ENCODE data around the gene AP1M1.
A peak's percentile ranks its signal among the peaks of the same experiment; 100 is the strongest.

Gene AP1M1

GRCh38 chr19:16235811-16236652 lies 38.3 kb downstream of the AP1M1 start:
- Histone ChIP-seq H3K36me3 (peaks cover 46% of the 10 kb centered on the region), H3K9me3 (no peaks in the 10 kb centered on the region), H3K27me3 (no peaks in the 10 kb centered on the region), H3K4me3 (ENCODE audit: low read depth in 1 of 2, low read length in 1 of 2) (no peak overlapping the region), H3K27ac (peak overlapping the region; percentile 90), H3K4me1 (ENCODE audit: control insufficient read depth in 1 of 2, insufficient read depth in 1 of 2, low read depth in 1 of 2, low read length in 1 of 2) (peaks cover 46 to 51% of the 10 kb centered on the region in 2 experiments)
- TF ChIP-seq, protein P1, sequence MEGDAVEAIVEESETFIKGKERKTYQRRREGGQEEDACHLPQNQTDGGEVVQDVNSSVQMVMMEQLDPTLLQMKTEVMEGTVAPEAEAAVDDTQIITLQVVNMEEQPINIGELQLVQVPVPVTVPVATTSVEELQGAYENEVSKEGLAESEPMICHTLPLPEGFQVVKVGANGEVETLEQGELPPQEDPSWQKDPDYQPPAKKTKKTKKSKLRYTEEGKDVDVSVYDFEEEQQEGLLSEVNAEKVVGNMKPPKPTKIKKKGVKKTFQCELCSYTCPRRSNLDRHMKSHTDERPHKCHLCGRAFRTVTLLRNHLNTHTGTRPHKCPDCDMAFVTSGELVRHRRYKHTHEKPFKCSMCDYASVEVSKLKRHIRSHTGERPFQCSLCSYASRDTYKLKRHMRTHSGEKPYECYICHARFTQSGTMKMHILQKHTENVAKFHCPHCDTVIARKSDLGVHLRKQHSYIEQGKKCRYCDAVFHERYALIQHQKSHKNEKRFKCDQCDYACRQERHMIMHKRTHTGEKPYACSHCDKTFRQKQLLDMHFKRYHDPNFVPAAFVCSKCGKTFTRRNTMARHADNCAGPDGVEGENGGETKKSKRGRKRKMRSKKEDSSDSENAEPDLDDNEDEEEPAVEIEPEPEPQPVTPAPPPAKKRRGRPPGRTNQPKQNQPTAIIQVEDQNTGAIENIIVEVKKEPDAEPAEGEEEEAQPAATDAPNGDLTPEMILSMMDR (IDR thresholded peaks at IDR 0.05), result no peak

DNA sequence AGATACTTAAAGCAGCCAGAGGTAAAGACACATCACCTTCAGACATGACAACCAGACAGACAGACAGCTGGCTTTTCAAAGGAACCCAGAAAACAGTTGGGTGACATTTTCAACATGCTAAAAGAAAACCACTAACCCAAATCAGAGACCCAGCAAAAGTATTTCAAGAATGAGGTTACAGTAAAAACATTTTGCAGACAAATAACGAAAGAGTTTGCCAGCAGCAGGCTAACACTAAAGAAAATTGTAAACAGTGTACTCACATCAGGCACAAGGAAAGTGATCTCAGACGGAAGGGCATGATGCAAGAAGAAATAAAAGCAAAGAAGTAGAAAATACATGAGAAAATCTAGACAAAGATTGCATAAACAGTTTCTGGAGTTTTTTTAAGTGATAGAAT lies 46.4 kb downstream of the AP1M1 start:
- peak overlapping the region; percentile 11 for H3K27ac ChIP-seq
- peaks cover 17 to 23% of the 10 kb centered on the region in 2 experiments for H3K4me1 ChIP-seq (ENCODE audit: control insufficient read depth in 1 of 2, insufficient read depth in 1 of 2, low read depth in 1 of 2, low read length in 1 of 2)
- H3K27me3 ChIP-seq, result no peaks in the 10 kb centered on the region
- no peaks in the 10 kb centered on the region for H3K9me3 ChIP-seq
- no peaks in the 10 kb centered on the region for H3K36me3 ChIP-seq
- no peak overlapping the region for H3K4me3 ChIP-seq (ENCODE audit: low read depth in 1 of 2, low read length in 1 of 2)
- TF ChIP-seq, protein P1 (IDR thresholded peaks at IDR 0.05), result no peak

- Histone ChIP-seq H3K4me1 (ENCODE audit: control insufficient read depth in 1 of 2, insufficient read depth in 1 of 2, low read depth in 1 of 2, low read length in 1 of 2) (peaks cover 10% of the 10 kb centered on the region in 2 experiments), H3K4me3 (ENCODE audit: low read depth in 1 of 2, low read length in 1 of 2) (no peak overlapping the region), H3K36me3 (no peaks in the 10 kb centered on the region), H3K9me3 (no peaks in the 10 kb centered on the region), H3K27me3 (no peaks in the 10 kb centered on the region), H3K27ac (peak overlapping the region; percentile 31)
- TF ChIP-seq, protein P1 (IDR thresholded peaks at IDR 0.05), result peak; percentile 94
Observed at GRCh38 chr19:16247353-16248182, 49.9 kb downstream of the AP1M1 start.

DNA sequence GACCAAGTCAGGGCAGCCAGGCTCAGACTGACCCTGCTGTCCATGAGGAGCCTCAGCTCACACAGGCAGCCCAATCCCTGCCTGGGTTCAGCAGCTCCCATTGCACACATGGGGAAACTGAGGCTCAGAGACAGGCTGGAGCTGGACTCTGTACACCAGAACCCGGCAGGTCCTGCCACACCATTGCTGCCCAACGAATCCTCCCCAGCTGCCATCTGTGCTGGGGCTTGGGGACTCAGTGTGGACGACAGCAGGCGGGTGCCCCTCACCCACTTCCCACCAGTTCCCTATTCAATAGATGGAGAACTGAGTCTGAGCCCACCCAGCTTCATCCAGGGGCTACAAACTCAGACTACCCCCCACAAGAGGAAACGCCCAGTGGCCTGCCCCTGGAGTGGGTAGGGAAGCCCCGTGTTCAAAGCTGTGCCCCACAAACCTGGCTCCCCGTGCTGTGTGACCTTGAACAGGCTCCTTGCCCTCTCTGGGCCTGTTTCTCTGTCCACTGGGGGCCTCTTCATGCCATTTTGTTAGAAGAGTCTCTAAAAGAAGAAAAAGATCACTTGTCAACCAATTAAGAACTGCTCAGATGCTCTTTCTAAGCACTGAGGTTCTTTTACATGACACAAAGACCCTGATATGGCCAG lies 50.8 kb downstream of the AP1M1 start:
- TF ChIP-seq, protein P1 (IDR thresholded peaks at IDR 0.05), result no peak
- H3K4me3 ChIP-seq (ENCODE audit: low read depth in 1 of 2, low read length in 1 of 2), result no peak overlapping the region
- H3K9me3 ChIP-seq, result no peaks in the 10 kb centered on the region
- H3K36me3 ChIP-seq, result no peaks in the 10 kb centered on the region
- H3K27me3 ChIP-seq, result no peaks in the 10 kb centered on the region
- H3K4me1 ChIP-seq (ENCODE audit: control insufficient read depth in 1 of 2, insufficient read depth in 1 of 2, low read depth in 1 of 2, low read length in 1 of 2), result peaks cover 10% of the 10 kb centered on the region in 2 experiments
- no peak overlapping the region for H3K27ac ChIP-seq

GRCh38 chr19:16249826-16250404 lies 52.2 kb downstream of the AP1M1 start:
- H3K27ac ChIP-seq, result no peak overlapping the region
- TF ChIP-seq, protein P1 (IDR thresholded peaks at IDR 0.05), result no peak
- H3K27me3 ChIP-seq, result no peaks in the 10 kb centered on the region
- no peaks in the 10 kb centered on the region for H3K9me3 ChIP-seq
- no peaks in the 10 kb centered on the region for H3K36me3 ChIP-seq
- no peak overlapping the region for H3K4me3 ChIP-seq (ENCODE audit: low read depth in 1 of 2, low read length in 1 of 2)
- H3K4me1 ChIP-seq (ENCODE audit: control insufficient read depth in 1 of 2, insufficient read depth in 1 of 2, low read depth in 1 of 2, low read length in 1 of 2), result peaks cover 10% of the 10 kb centered on the region in 2 experiments

Measured in neutrophil (primary cell).